ENCODE results near the gene WWC2. TPM values are rescaled to one million over a fixed set of nuclear protein-coding genes. Genes with fewer than 3 reads are reported as not detected.

The WWC2 gene
- total RNA-seq, 1 donor from 2014 or later = 109 TPM

- Histone ChIP-seq H3K36me3 (peaks cover 76% of the 10 kb centered on the region), H3K27ac (no peak overlapping the region), H3K27me3 (ENCODE audit: low read depth) (no peaks in the 10 kb centered on the region), H3K4me3 (no peak overlapping the region), H3K9me3 (no peaks in the 10 kb centered on the region), H3K4me1 (peaks cover 13% of the 10 kb centered on the region)
- intact Hi-C loops (cut with DNase I) = loop anchor here (5.0 kb wide), 1 partner anchor 178 kb away; no protein-coding TSS in a partner anchor
- TF ChIP-seq, protein P1, sequence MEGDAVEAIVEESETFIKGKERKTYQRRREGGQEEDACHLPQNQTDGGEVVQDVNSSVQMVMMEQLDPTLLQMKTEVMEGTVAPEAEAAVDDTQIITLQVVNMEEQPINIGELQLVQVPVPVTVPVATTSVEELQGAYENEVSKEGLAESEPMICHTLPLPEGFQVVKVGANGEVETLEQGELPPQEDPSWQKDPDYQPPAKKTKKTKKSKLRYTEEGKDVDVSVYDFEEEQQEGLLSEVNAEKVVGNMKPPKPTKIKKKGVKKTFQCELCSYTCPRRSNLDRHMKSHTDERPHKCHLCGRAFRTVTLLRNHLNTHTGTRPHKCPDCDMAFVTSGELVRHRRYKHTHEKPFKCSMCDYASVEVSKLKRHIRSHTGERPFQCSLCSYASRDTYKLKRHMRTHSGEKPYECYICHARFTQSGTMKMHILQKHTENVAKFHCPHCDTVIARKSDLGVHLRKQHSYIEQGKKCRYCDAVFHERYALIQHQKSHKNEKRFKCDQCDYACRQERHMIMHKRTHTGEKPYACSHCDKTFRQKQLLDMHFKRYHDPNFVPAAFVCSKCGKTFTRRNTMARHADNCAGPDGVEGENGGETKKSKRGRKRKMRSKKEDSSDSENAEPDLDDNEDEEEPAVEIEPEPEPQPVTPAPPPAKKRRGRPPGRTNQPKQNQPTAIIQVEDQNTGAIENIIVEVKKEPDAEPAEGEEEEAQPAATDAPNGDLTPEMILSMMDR (IDR thresholded peaks at IDR 0.05) = peak; percentile 43
- no peak for DNase-seq
- ATAC-seq = peak; percentile 54 to 76
These were observed 150.8 kb downstream of the WWC2 start for GRCh38 chr4:183249854-183250253.

DNA sequence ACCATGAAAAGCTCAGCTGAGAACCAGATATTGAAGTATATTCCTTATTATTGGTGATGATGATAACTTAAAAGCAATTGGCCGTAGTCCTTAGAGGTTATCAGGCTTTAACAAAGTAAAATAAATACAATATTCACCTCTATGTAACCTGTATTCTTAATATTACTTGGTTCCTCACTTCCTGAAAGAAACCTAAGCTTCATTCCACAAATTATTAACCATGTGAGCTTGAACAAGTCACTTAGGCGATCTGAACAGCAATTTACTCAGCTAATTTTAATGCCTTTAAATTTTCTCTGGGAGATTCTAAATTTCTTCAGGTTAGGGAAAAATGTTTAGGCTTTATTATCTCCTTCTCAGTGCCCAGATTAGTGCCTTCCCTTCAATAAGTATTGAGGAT lies 151.8 kb downstream of the WWC2 start:
- ATAC-seq (no peak), DNase-seq (no peak)

DNA sequence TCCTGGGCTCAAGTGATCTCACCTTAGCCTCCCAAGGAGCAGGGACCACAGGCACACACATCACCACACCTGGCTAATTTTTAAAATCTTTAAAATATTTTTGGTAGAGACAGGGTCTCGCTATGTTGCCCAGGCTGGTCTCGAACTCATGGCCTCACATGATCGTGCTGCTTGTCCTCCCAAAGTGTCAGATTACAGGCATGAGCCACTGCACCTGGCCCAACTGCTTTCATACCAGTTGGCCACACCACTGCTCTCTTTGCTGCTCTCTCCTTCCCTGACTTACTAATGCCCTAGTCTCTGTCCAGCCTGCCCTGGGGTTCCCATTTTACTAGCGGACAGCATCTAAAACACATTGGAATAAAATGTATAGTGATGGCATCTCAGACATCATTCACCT lies 153.9 kb downstream of the WWC2 start:
- Histone ChIP-seq H3K9me3 (no peaks in the 10 kb centered on the region), H3K4me1 (peaks cover 29% of the 10 kb centered on the region), H3K4me3 (no peak overlapping the region), H3K36me3 (peaks cover 60% of the 10 kb centered on the region), H3K27me3 (ENCODE audit: low read depth) (no peaks in the 10 kb centered on the region), H3K27ac (peak overlapping the region; percentile 3)
- no peak for DNase-seq
- TF ChIP-seq, protein P1 (IDR thresholded peaks at IDR 0.05) = no peak
- intact Hi-C loops (cut with DNase I) = loop anchor here (5.0 kb wide), 1 partner anchor 181 kb away; no protein-coding TSS in a partner anchor
- ATAC-seq = peak in 1 of 2 donors; percentile 34

More for the DNA sequence above, 151.8 kb downstream of the WWC2 start:
- Histone ChIP-seq H3K36me3 (peaks cover 72% of the 10 kb centered on the region), H3K27ac (no peak overlapping the region), H3K4me3 (no peak overlapping the region), H3K27me3 (ENCODE audit: low read depth) (no peaks in the 10 kb centered on the region), H3K4me1 (peaks cover 13% of the 10 kb centered on the region), H3K9me3 (no peaks in the 10 kb centered on the region)
- intact Hi-C loops (cut with DNase I) = loop anchor here (5.0 kb wide), 1 partner anchor 179 kb away; no protein-coding TSS in a partner anchor
- TF ChIP-seq, protein P1 (IDR thresholded peaks at IDR 0.05) = no peak

DNA sequence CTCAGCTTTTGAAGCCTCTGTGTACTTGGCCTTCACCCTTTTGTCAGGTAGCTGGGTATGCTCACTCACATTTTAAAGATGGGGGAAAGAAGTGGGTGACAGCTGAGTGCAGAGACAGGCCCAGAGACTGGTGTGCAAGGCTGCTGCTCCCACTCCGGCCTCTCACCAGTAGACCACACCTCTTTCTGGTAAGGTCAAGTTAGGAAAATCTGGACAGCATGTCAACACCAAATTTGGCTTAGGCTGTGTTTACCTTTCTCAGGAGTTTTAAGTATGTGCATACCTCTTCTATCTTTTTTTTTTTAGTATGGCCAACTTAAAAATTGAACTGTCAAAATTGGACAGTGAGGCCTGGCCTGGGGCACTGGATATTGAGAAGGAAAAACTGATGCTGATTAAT lies 154.4 kb downstream of the WWC2 start:
- intact Hi-C loops (cut with DNase I) = loop anchor here (5.0 kb wide), 1 partner anchor 181 kb away; no protein-coding TSS in a partner anchor
- H3K27me3 ChIP-seq (ENCODE audit: low read depth) = no peaks in the 10 kb centered on the region
- peaks cover 29% of the 10 kb centered on the region for H3K4me1 ChIP-seq
- peak; percentile 70 to 75 for ATAC-seq
- peaks cover 60% of the 10 kb centered on the region for H3K36me3 ChIP-seq
- peak overlapping the region; percentile 3 for H3K27ac ChIP-seq
- H3K9me3 ChIP-seq = no peaks in the 10 kb centered on the region
- no peak overlapping the region for H3K4me3 ChIP-seq
- no peak for DNase-seq
- TF ChIP-seq, protein P1 (IDR thresholded peaks at IDR 0.05) = no peak

DNA sequence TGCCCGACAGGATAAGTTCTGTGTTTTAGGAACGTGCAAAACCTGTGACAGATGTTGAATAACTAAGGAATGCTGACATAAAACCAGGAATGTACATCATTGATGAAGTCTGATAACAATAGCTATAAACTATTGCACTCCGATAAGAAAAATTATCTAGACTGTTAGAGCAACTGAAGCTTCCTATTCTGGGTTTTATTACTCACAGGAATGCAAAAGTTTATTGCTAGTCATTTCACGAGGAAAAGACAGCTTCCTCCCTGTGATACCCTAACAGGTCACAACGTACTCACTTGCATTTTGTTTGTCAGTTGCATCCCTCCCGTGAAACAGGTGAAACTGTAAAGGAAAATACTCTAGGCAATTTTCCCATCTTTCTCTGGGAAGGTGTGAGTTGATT lies 155.1 kb downstream of the WWC2 start:
- ATAC-seq = no peak
- Histone ChIP-seq H3K4me1 (peaks cover 29% of the 10 kb centered on the region), H3K27me3 (ENCODE audit: low read depth) (no peaks in the 10 kb centered on the region), H3K27ac (no peak overlapping the region), H3K9me3 (no peaks in the 10 kb centered on the region), H3K36me3 (peaks cover 53% of the 10 kb centered on the region), H3K4me3 (no peak overlapping the region)
- DNase-seq = no peak
- TF ChIP-seq, protein P1 (IDR thresholded peaks at IDR 0.05) = no peak
- intact Hi-C loops (cut with DNase I) = loop anchor here (5.0 kb wide), 1 partner anchor 182 kb away; no protein-coding TSS in a partner anchor

Data from lower lobe of right lung (tissue), 2 donors.